Liver (tissue), 3 donors: ENCODE measurements around the gene ULK4.

Source experiments
- CTCF ChIP-seq: fragments of 150-350 bp; IDR thresholded peaks from 2 replicates; pipeline ENCODE4 v1.5.1; 2017; ENCODE audit warnings: improper control_type of control experiment, low read depth, low read length; ENCODE audit not compliant: missing input control
- HNF4A ChIP-seq, 2 donors: conservative IDR thresholded peaks; 2 replicates each; pipeline ENCODE4 v1.6.1; 2016; ENCODE audit warnings: antibody characterized with exemption in 2 of 2, mild to moderate bottlenecking in 2 of 2
- RXRA ChIP-seq, 2 donors: IDR thresholded peaks; 2 replicates each; pipeline ENCODE4 v1.6.1; 2017 to 2018; ENCODE audit warnings: antibody characterized with exemption in 2 of 2, mild to moderate bottlenecking in 1 of 2
- donor health status: healthy.
- donor health status: healthy.

- TF ChIP-seq CTCF = no peak
- no peak for TF ChIP-seq RXRA (IDR thresholded peaks at IDR 0.05)
- TF ChIP-seq HNF4A (conservative IDR thresholded peaks at IDR 0.05) = no peak
These were observed 725.7 kb downstream of the ULK4 start for GRCh38 chr3:41236228-41236627.
